K562 (cell line): ENCODE results near the gene RHBDD1. TPM values are rescaled to one million over a fixed set of nuclear protein-coding genes. Genes with fewer than 3 reads are reported as not detected.
A peak's percentile ranks its signal among the peaks of the same experiment; 100 is the strongest.

Source experiments
- ATAC-seq: fragments of 200-7000 bp; cut with Tn5 transposase; 3 replicates; pipeline ENCODE4 v1.9.1; 2020; ENCODE audit warnings: moderate library complexity
- BruUV-seq: library from RNA; stranded (reverse); fragments of 400-500 nt; replicated peaks from 2 replicates; lab custom pipeline; 2021; lab: Mats Ljungman, UMichigan
- CTCF ChIA-PET: fragments of 300-600 bp; formaldehyde crosslinking; extraction: SDS; loops from one replicate; lab custom pipeline; 2021; ENCODE audit warnings: low intra/inter-chr PET ratio; lab: Yijun Ruan, JAX
- POLR2A ChIA-PET: fragments of 300-600, 350-650 bp; sonication (Branson Sonifier 250); formaldehyde crosslinking; extraction: SDS; loops from one replicate; lab custom pipeline; 2021; ENCODE audit warnings: antibody characterized with exemption, inconsistent platforms; lab: Yijun Ruan, JAX
- DNase-seq, 4 experiments: peaks; one replicate each; pipeline versions ENCODE4 v3.0.0 to v3.0.0-alpha.2; 2011 to 2018; ENCODE audit warnings: low spot score in 3 of 4, mixed read lengths in 3 of 4; ENCODE audit errors: extremely low read depth in 1 of 4
- FAIRE-seq: peaks from 2 replicates; lab custom pipeline; 2011; peaks lifted over from hg19 to GRCh38; lab: Jason Lieb, UNC
- H2AFZ ChIP-seq: 2 replicates; pipeline ENCODE4 v1.6.0; 2011; ENCODE audit warnings: low read depth, low read length, control low read depth, inconsistent platforms
- H3K27ac ChIP-seq: fragments of 200-600 bp; 3 replicates; pipeline ENCODE4 v1.8.0; 2011; ENCODE audit warnings: low read depth, mild to moderate bottlenecking, control low read depth, inconsistent platforms, low read length, moderate library complexity, mixed read lengths; ENCODE audit errors: extremely low read depth
- H3K27me3 ChIP-seq, 2 experiments: fragments of 300-600 bp in 1 of 2; 2 replicates in 1 of 2; 3 replicates in 1 of 2; pipeline versions ENCODE4 v1.6.0 to v1.8.0; 2011; ENCODE audit warnings: inconsistent platforms in 2 of 2, low read length in 2 of 2, mild to moderate bottlenecking in 1 of 2, mixed read lengths in 1 of 2, moderate library complexity in 1 of 2; ENCODE audit not compliant: control insufficient read depth in 2 of 2, insufficient read depth in 2 of 2
- H3K36me3 ChIP-seq: fragments of 300-600 bp; 3 replicates; pipeline ENCODE4 v1.8.0; 2011; ENCODE audit warnings: mild to moderate bottlenecking, low read length, inconsistent platforms; ENCODE audit not compliant: control insufficient read depth, insufficient read depth
- H3K4me1 ChIP-seq, 2 experiments: fragments of 200-600 bp in 1 of 2; replicated peaks in 1 of 2; 2 replicates in 1 of 2; 3 replicates in 1 of 2; pipeline versions ENCODE4 v1.5.1 to v1.8.0; 2011; ENCODE audit warnings: inconsistent platforms in 2 of 2, low read length in 2 of 2, mild to moderate bottlenecking in 1 of 2, mixed read lengths in 1 of 2, moderate library complexity in 1 of 2; ENCODE audit not compliant: control insufficient read depth in 2 of 2, insufficient read depth in 2 of 2
- H3K4me2 ChIP-seq: 2 replicates; pipeline ENCODE4 v1.6.1; 2011; ENCODE audit warnings: low read length, control low read depth, inconsistent platforms, mixed read lengths; ENCODE audit not compliant: insufficient read depth
- H3K4me3 ChIP-seq: fragments of 200-600 bp; sonication (generic), shearing (Covaris generic); 2 replicates; pipeline ENCODE4 v1.5.1; 2016; ENCODE audit warnings: control low read depth, inconsistent platforms
- H3K79me2 ChIP-seq: fragments of 200-600 bp; 3 replicates; pipeline ENCODE4 v1.8.0; 2011; ENCODE audit warnings: low read length, inconsistent platforms; ENCODE audit not compliant: control insufficient read depth, insufficient read depth
- H3K9ac ChIP-seq, 2 experiments: 2 replicates each; pipeline versions ENCODE4 v1.6.0 to v1.6.1; 2011; ENCODE audit warnings: low read depth in 2 of 2, low read length in 2 of 2, control low read depth in 1 of 2, inconsistent platforms in 1 of 2, mild to moderate bottlenecking in 1 of 2, mixed read lengths in 1 of 2; ENCODE audit not compliant: insufficient read depth in 1 of 2
- H3K9me1 ChIP-seq: one replicate; pipeline ENCODE4 v1.6.0; 2011; ENCODE audit warnings: inconsistent platforms, mild to moderate bottlenecking, low read length, moderate library complexity; ENCODE audit not compliant: control insufficient read depth, insufficient read depth
- H3K9me3 ChIP-seq: replicated peaks from 2 replicates; pipeline ENCODE4 v1.5.1; 2011; ENCODE audit warnings: low read depth, low read length, inconsistent platforms; ENCODE audit not compliant: control insufficient read depth, insufficient read depth
- H4K20me1 ChIP-seq: replicated peaks from 2 replicates; pipeline ENCODE4 v1.6.1; 2011; ENCODE audit warnings: low read length, inconsistent platforms, mixed read lengths; ENCODE audit not compliant: control insufficient read depth, insufficient read depth
- HNRNPH1 ChIP-seq: fragments of 200-400 bp; formaldehyde crosslinking; optimal IDR thresholded peaks from 2 replicates; pipeline ENCODE3; 2017; ENCODE audit warnings: low read depth, mild to moderate bottlenecking, low read length, moderate library complexity
- MCM2 ChIP-seq: fragments of 450-650 bp; IDR thresholded peaks from 2 replicates; pipeline ENCODE4 v1.6.1; 2017; ENCODE audit warnings: low read depth, mild to moderate bottlenecking
- MTA2 ChIP-seq: fragments of 450-650 bp; IDR thresholded peaks from 2 replicates; pipeline ENCODE4 v1.6.1; 2016; ENCODE audit warnings: low read depth
- RAD21 ChIP-seq, 2 experiments: fragments of 250-450 bp in 1 of 2; fragments of 450-650 bp in 1 of 2; sonication (Bioruptor Pico) in 1 of 2; formaldehyde crosslinking in 1 of 2; IDR thresholded peaks in 1 of 2; conservative IDR thresholded peaks in 1 of 2; 2 replicates each; pipeline versions ENCODE4 v1.4.0 to v1.8.0; 2020 to 2022; ENCODE audit warnings: mild to moderate bottlenecking in 2 of 2, moderate library complexity in 1 of 2
- ZNF165 ChIP-seq: fragments of 250-450 bp; sonication (Bioruptor Pico); IDR thresholded peaks from 2 replicates; pipeline ENCODE4 v1.4.0; 2020; ENCODE audit warnings: borderline replicate concordance
- ZNF212 ChIP-seq: fragments of 450-650 bp; formaldehyde crosslinking; IDR thresholded peaks from 2 replicates; pipeline ENCODE4 v1.4.0; 2020; ENCODE audit warnings: mild to moderate bottlenecking
- WGBS: fragments of 100-300 bp; shearing (Covaris generic); methylation state at CpG from one replicate; pipeline ENCODE4 v1.1.6; 2016; ENCODE audit warnings: low coverage, mixed read lengths; ENCODE audit not compliant: insufficient coverage; ENCODE audit errors: missing lambda C conversion rate; 5-methylcytosine and 5-hydroxymethylcytosine counted together
- in situ Hi-C: fragments of 300-500 bp; cut with MboI; formaldehyde crosslinking; loops from 4 replicates; pipeline ENCODE4 v1.15.0; 2018; ENCODE audit warnings: inconsistent platforms, mixed read lengths
- intact Hi-C: fragments of 100-400 bp; cut with micrococcal nuclease; formaldehyde crosslinking; loops from 2 replicates; pipeline ENCODE4 v1.14.2; 2022
- polyA plus RNA-seq, 8 experiments: library from polyadenylated mRNA; depleted of rRNA in 4 of 8; stranded (reverse) in 5 of 8; unstranded in 3 of 8; fragments of >200 nt; fragmentation: Nextera tagmentation in 2 of 8; fragmentation: Illumina TruSeq in 1 of 8; extraction: Ambion mirVana in 2 of 8; extraction: Trizol in 1 of 8; gene quantifications; 2 replicates each; pipeline versions ENCODE4 v1.2.1 to v1.2.3, GENCODE V29; 2011 to 2014; ENCODE audit warnings: inconsistent platforms in 1 of 8, missing spikeins in 1 of 8
- total RNA-seq, 7 experiments: library from RNA; depleted of rRNA in 6 of 7; stranded (reverse); fragments of >200 nt in 6 of 7; fragmentation: Illumina TruSeq in 2 of 7; extraction: Trizol in 2 of 7; gene quantifications; 2 replicates each; pipeline versions ENCODE4 v1.2.1 to v1.2.3, GENCODE V29; 2011 to 2021; ENCODE audit warnings: low replicate concordance in 1 of 7
- TF ChIP-seq, protein P1 (sequence below), 2 experiments: fragments of 450-650 bp in 1 of 2; IDR thresholded peaks; 2 replicates each; pipeline ENCODE4 v1.6.1; 2011 to 2017; ENCODE audit warnings: low read depth in 2 of 2, antibody characterized with exemption in 1 of 2, borderline replicate concordance in 1 of 2, low read length in 1 of 2, mild to moderate bottlenecking in 1 of 2, mixed read lengths in 1 of 2; ENCODE audit not compliant: control insufficient read depth in 1 of 2
- TF ChIP-seq, protein P2 (sequence below): sonication (generic); formaldehyde crosslinking; IDR thresholded peaks from 2 replicates; pipeline ENCODE4 v1.8.0; 2022; ENCODE audit warnings: mild to moderate bottlenecking, missing genetic modification reagents
- TF ChIP-seq, protein P3 (sequence below): sonication (generic); formaldehyde crosslinking; IDR thresholded peaks from 2 replicates; pipeline ENCODE4 v1.8.0; 2022; ENCODE audit warnings: missing genetic modification reagents, mild to moderate bottlenecking, borderline replicate concordance
- TF ChIP-seq, protein P4 (sequence below): sonication (generic); formaldehyde crosslinking; IDR thresholded peaks from 2 replicates; pipeline ENCODE4 v1.8.1; 2023; ENCODE audit warnings: mild to moderate bottlenecking, missing genetic modification reagents, moderate library complexity

RHBDD1 gene
- total and polyA plus RNA-seq, 9 of the 15 experiments (the other 6 are each of a cell fraction or from before 2014, with no cell fraction given): 4.8 to 34.8 (median 15.6) TPM

DNA sequence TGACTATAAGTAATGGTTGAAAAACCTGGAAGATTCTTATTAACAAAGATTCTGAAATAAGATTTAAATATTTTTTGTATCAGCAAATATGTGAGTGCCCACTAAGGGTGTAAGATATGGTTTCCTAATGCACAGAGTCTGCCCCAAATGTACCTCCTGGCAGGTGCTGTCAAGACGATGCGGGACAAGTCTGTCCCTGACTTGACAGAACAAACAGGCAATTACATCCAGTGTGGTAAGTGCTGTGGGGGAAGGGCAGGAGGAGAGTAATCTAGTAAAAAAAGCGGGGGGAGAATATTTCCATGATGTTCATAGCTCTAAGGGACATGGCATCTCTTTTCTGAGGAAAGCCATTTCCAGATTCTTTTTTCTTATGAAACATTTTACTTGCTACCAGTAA lies 200.7 kb downstream of the RHBDD1 start (continued):
- TF ChIP-seq, protein P1, sequence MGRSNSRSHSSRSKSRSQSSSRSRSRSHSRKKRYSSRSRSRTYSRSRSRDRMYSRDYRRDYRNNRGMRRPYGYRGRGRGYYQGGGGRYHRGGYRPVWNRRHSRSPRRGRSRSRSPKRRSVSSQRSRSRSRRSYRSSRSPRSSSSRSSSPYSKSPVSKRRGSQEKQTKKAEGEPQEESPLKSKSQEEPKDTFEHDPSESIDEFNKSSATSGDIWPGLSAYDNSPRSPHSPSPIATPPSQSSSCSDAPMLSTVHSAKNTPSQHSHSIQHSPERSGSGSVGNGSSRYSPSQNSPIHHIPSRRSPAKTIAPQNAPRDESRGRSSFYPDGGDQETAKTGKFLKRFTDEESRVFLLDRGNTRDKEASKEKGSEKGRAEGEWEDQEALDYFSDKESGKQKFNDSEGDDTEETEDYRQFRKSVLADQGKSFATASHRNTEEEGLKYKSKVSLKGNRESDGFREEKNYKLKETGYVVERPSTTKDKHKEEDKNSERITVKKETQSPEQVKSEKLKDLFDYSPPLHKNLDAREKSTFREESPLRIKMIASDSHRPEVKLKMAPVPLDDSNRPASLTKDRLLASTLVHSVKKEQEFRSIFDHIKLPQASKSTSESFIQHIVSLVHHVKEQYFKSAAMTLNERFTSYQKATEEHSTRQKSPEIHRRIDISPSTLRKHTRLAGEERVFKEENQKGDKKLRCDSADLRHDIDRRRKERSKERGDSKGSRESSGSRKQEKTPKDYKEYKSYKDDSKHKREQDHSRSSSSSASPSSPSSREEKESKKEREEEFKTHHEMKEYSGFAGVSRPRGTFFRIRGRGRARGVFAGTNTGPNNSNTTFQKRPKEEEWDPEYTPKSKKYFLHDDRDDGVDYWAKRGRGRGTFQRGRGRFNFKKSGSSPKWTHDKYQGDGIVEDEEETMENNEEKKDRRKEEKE (IDR thresholded peaks at IDR 0.05; ENCODE audit: borderline replicate concordance in 1 of 2, control insufficient read depth in 1 of 2, low read depth in 2 of 2, low read length in 1 of 2): no peak
- no peak for TF ChIP-seq HNRNPH1
- TF ChIP-seq, protein P2, sequence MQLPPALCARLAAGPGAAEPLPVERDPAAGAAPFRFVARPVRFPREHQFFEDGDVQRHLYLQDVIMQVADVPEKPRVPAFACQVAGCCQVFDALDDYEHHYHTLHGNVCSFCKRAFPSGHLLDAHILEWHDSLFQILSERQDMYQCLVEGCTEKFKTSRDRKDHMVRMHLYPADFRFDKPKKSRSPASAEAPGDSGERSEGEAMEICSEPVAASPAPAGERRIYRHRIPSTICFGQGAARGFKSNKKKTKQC (CRISPR knock-in tag): no peak
- TF ChIP-seq MCM2: no peak

DNA sequence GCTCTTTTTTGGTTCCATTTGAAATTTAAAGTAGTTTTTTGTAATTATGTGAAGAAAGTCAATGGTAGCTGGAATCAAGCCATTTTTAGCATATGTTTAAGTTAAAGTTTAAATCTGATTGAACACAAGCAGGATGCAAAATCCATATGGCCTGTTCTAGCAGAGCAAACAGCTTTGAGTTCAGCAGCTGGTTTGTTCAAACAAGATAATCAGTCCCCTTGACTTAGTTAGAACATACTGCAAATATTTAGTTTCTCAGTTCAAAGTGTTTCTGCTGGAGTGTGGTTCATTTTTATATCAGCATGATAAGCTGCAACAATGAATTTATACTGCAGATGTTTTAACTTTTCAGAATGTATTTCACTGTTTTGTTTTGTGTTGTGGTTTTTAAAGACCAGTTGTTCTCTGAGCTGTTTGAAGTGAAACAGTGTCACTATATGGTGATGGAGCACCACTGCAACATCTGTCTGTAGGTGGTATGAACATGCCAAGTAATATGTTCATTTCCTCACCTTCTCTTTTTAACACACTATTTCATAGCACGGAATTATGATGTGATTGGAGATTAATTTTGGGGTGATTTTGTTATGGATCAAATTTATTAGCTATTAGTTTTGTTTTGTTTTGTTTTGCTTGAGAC lies 202.8 kb downstream of the RHBDD1 start:
- H4K20me1 ChIP-seq: no peaks in the 10 kb centered on the region
- H3K9me1 ChIP-seq: no peaks in the 10 kb centered on the region
- H3K79me2 ChIP-seq: no peaks in the 10 kb centered on the region
- no peak overlapping the region for H3K4me2 ChIP-seq
- H3K4me1 ChIP-seq: no peaks in the 10 kb centered on the region
- no peak overlapping the region for H3K27ac ChIP-seq
- no peak overlapping the region for H2AFZ ChIP-seq
- no peaks in the 10 kb centered on the region for H3K9me3 ChIP-seq
- TF ChIP-seq, protein P3, sequence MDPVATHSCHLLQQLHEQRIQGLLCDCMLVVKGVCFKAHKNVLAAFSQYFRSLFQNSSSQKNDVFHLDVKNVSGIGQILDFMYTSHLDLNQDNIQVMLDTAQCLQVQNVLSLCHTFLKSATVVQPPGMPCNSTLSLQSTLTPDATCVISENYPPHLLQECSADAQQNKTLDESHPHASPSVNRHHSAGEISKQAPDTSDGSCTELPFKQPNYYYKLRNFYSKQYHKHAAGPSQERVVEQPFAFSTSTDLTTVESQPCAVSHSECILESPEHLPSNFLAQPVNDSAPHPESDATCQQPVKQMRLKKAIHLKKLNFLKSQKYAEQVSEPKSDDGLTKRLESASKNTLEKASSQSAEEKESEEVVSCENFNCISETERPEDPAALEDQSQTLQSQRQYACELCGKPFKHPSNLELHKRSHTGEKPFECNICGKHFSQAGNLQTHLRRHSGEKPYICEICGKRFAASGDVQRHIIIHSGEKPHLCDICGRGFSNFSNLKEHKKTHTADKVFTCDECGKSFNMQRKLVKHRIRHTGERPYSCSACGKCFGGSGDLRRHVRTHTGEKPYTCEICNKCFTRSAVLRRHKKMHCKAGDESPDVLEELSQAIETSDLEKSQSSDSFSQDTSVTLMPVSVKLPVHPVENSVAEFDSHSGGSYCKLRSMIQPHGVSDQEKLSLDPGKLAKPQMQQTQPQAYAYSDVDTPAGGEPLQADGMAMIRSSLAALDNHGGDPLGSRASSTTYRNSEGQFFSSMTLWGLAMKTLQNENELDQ: no peak
- TF ChIP-seq RAD21 (CRISPR knock-in tag; conservative IDR thresholded peaks at IDR 0.05 in 1 of 2, IDR thresholded peaks at IDR 0.05 in 1 of 2): 0 out of 4 replicates have a peak, but pooled peaks of 1 of the 2 experiments have one; percentile 11
- TF ChIP-seq, protein P4, sequence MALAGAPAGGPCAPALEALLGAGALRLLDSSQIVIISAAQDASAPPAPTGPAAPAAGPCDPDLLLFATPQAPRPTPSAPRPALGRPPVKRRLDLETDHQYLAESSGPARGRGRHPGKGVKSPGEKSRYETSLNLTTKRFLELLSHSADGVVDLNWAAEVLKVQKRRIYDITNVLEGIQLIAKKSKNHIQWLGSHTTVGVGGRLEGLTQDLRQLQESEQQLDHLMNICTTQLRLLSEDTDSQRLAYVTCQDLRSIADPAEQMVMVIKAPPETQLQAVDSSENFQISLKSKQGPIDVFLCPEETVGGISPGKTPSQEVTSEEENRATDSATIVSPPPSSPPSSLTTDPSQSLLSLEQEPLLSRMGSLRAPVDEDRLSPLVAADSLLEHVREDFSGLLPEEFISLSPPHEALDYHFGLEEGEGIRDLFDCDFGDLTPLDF: no peak
- no peak for TF ChIP-seq ZNF165 (CRISPR knock-in tag)
- no peak for TF ChIP-seq MTA2
- no peak for TF ChIP-seq ZNF212 (CRISPR knock-in tag)
- CTCF ChIA-PET: no interaction called here
- POLR2A ChIA-PET: no interaction called here
- H3K27me3 ChIP-seq: no peaks in the 10 kb centered on the region
- ATAC-seq (no peak), DNase-seq (no peak), FAIRE-seq (no peak)
- 0% methylated on average over 1 of the region's 1 CpG for WGBS
- no peak overlapping the region for H3K4me3 ChIP-seq
- no peak overlapping the region for H3K9ac ChIP-seq
- BruUV-seq: no TSS peak
- intact Hi-C loops: loop anchor here (5.0 kb wide), 1 partner anchor 69 kb away; no protein-coding TSS in a partner anchor
- H3K36me3 ChIP-seq: no peaks in the 10 kb centered on the region
- in situ Hi-C loops: no loop called here
